Heart left ventricle (tissue), 16 donors: ENCODE measurements around the gene COMMD7. TPM values are rescaled to one million over a fixed set of nuclear protein-coding genes. Genes with fewer than 3 reads are reported as not detected.

Experiments used
- ATAC-seq, 4 donors: fragments of 200-7000 bp; cut with Tn5 transposase; one replicate each; pipeline ENCODE4 v1.9.1; 2020 to 2022; ENCODE audit warnings: moderate library complexity in 4 of 4, mild to moderate bottlenecking in 3 of 4, moderate number of reproducible peaks in 1 of 4
- DNase-seq, 5 donors: peaks; one replicate each; pipeline ENCODE4 v3.0.0-alpha.2; 2020
- H3K27ac ChIP-seq, 12 donors: fragments of 200-600 bp; sonication (generic) in 4 of 12; one replicate each; pipeline versions ENCODE4 v1.5.0 to v1.8.0; 2016 to 2022; ENCODE audit warnings: mild to moderate bottlenecking in 2 of 12
- H3K27me3 ChIP-seq, 9 donors: fragments of 200-600 bp; sonication (generic) in 2 of 9; one replicate each; pipeline versions ENCODE4 v1.5.1 to v1.8.0; 2016 to 2022; ENCODE audit warnings: mild to moderate bottlenecking in 3 of 9
- H3K36me3 ChIP-seq, 9 donors: fragments of 200-600 bp; sonication (generic) in 2 of 9; one replicate each; pipeline versions ENCODE4 v1.5.0 to v1.8.0; 2018 to 2022; ENCODE audit warnings: mild to moderate bottlenecking in 2 of 9
- H3K4me1 ChIP-seq, 12 donors: fragments of 200-600 bp; sonication (generic) in 4 of 12; one replicate each; pipeline versions ENCODE4 v1.5.0 to v1.8.0; 2016 to 2022; ENCODE audit warnings: mild to moderate bottlenecking in 3 of 12
- H3K4me3 ChIP-seq, 12 donors: fragments of 200-600 bp; sonication (generic) in 4 of 12; one replicate each; pipeline versions ENCODE4 v1.5.0 to v1.8.0; 2017 to 2022; ENCODE audit warnings: mild to moderate bottlenecking in 9 of 12, moderate library complexity in 4 of 12
- H3K9me3 ChIP-seq, 12 donors: fragments of 200-600 bp; sonication (generic) in 4 of 12; one replicate each; pipeline versions ENCODE4 v1.5.0 to v1.8.0; 2016 to 2022; ENCODE audit warnings: mild to moderate bottlenecking in 1 of 12
- POLR2A ChIP-seq, 2 donors: fragments of 450-650 bp; IDR thresholded peaks; one replicate each; pipeline ENCODE4 v1.6.1; 2017; ENCODE audit warnings: antibody characterized with exemption in 2 of 2, mild to moderate bottlenecking in 2 of 2, moderate library complexity in 2 of 2
- WGBS, 4 donors: extraction: QIAGEN DNeasy Blood & Tissue Kit in 2 of 4; methylation state at CpG; one replicate each; pipeline versions ENCODE4 v1.1.5 to v1.1.7; 2013 to 2018; 5-methylcytosine and 5-hydroxymethylcytosine counted together
- intact Hi-C, 10 donors: fragments of 100-400 bp; cut with DNase I; formaldehyde crosslinking; loops; one replicate each; pipeline versions ENCODE4 v1.11.1 to v1.14.2; 2022
- polyA plus RNA-seq, 2 donors: library from polyadenylated mRNA; stranded (reverse); fragments of 200-250 nt; gene quantifications; one replicate each; pipeline ENCODE4 v1.2.3, GENCODE V29; 2013
- total RNA-seq, 9 donors: library from RNA; depleted of rRNA in 2 of 9; stranded (reverse); fragments of >200 nt in 2 of 9; fragmentation: NEBNext Ultra II Directional in 3 of 9; extraction: Animal tissue kit (Norgen Biotek cat#: 25700) in 3 of 9; gene quantifications; one replicate each; pipeline versions ENCODE4 v1.1.0 to v1.2.4, GENCODE V29; 2016 to 2023
- TF ChIP-seq, protein P1 (sequence below), 12 donors: fragments of 200-600 bp; sonication (generic) in 4 of 12; IDR thresholded peaks; one replicate each; pipeline versions ENCODE4 v1.5.0 to v1.8.0; 2018 to 2022; ENCODE audit warnings: antibody characterized with exemption in 12 of 12, mild to moderate bottlenecking in 5 of 12
- donor health status: ischemic (EF 13 %, LVEDD 7.1; RV severe dilation, severe dysfunction).
- donor health status: healthy with polysubstance abuse.
- donor health status: DM: no; HTN: yes; CAD: no.
- donor health status: DM: no; HTN: no; CAD: no.
- donor health status: ischemic (EF 25% LVEDD 6.9; RV normal size, moderate dysfunction).
- donor health status: ischemic (EF 25% LVEDD 5.7; RV mildly dilated, moderate dysfunction).
- donor health status: healthy.
- donor health status: DM: yes; HTN: yes; CAD: no.
- donor health status: ischemic (EF 35%, LVEDD 5.7; RV mildly dilated, moderate dysfunction).
- donor health status: nonischemic (EF 11% LVEDD 7.7; RV severe dilation, severe dysfunction).
- donor health status: DM: yes; HTN: yes; CAD: no.
- donor health status: PGD.
- donor health status: ischemic (EF 29% LVEDD 5.4; RV normal size, mild dysfunction).
- donor health status: nonischemic (EF 23%, LVEDD 6.1; RV moderate dilation, normal function).

Gene COMMD7
- total and polyA plus RNA-seq, 11 donors: 30.3 to 72.4 (median 43.7) TPM

DNA sequence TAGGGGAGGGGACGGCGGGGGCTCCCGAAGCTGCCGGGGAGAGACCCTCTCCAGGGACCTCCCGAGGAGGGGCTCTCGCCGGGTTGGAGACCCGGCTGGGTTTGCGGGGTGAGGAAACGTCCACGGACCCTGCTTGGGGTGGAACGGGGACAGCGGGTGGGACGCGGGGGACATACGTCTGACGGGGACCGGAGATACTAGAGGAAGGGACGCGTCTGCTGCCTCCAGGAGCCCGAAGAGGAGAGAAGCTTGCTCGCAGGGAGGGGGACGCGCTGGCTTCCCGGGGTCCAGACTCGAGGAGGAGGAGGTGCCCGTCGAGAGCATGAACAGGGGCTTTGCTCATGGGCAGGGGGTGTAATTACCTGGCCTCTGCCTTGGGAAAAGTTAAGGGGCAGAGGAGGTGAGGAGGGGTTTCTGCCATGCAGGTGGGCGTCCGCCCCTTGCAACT is 19.5 kb upstream of the COMMD7 start:
- peaks cover 0 to 26% (median 13%) of the 10 kb centered on the region in 12 donors for H3K4me1 ChIP-seq
- intact Hi-C loops: loop anchor here in 3 of 10 donors (5.0 kb wide), 2 partner anchors 85 to 90 kb away; partner anchors contain the start of gene C20orf203 (in 1 of the 3)
- no peaks in the 10 kb centered on the region for H3K36me3 ChIP-seq
- DNase-seq (peak in 2 of 5 donors; percentile 26 to 65), ATAC-seq (peak in 3 of 4 donors; percentile 5 to 44 (median 7))
- H3K4me3 ChIP-seq: peak overlapping the region; percentile 59 to 99 (median 84)
- H3K27me3 ChIP-seq: no peaks in the 10 kb centered on the region
- H3K27ac ChIP-seq: peak overlapping the region in 3 of 12 donors; percentile 45 to 67 (median 55)
- WGBS, 4 donors: 0 to 1% (median 1%) methylated on average over 23 to 30 of the region's 30 CpGs
- no peaks in the 10 kb centered on the region for H3K9me3 ChIP-seq
- TF ChIP-seq, protein P1, sequence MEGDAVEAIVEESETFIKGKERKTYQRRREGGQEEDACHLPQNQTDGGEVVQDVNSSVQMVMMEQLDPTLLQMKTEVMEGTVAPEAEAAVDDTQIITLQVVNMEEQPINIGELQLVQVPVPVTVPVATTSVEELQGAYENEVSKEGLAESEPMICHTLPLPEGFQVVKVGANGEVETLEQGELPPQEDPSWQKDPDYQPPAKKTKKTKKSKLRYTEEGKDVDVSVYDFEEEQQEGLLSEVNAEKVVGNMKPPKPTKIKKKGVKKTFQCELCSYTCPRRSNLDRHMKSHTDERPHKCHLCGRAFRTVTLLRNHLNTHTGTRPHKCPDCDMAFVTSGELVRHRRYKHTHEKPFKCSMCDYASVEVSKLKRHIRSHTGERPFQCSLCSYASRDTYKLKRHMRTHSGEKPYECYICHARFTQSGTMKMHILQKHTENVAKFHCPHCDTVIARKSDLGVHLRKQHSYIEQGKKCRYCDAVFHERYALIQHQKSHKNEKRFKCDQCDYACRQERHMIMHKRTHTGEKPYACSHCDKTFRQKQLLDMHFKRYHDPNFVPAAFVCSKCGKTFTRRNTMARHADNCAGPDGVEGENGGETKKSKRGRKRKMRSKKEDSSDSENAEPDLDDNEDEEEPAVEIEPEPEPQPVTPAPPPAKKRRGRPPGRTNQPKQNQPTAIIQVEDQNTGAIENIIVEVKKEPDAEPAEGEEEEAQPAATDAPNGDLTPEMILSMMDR (IDR thresholded peaks at IDR 0.05): no peak
- TF ChIP-seq POLR2A (IDR thresholded peaks at IDR 0.05): no peak

DNA sequence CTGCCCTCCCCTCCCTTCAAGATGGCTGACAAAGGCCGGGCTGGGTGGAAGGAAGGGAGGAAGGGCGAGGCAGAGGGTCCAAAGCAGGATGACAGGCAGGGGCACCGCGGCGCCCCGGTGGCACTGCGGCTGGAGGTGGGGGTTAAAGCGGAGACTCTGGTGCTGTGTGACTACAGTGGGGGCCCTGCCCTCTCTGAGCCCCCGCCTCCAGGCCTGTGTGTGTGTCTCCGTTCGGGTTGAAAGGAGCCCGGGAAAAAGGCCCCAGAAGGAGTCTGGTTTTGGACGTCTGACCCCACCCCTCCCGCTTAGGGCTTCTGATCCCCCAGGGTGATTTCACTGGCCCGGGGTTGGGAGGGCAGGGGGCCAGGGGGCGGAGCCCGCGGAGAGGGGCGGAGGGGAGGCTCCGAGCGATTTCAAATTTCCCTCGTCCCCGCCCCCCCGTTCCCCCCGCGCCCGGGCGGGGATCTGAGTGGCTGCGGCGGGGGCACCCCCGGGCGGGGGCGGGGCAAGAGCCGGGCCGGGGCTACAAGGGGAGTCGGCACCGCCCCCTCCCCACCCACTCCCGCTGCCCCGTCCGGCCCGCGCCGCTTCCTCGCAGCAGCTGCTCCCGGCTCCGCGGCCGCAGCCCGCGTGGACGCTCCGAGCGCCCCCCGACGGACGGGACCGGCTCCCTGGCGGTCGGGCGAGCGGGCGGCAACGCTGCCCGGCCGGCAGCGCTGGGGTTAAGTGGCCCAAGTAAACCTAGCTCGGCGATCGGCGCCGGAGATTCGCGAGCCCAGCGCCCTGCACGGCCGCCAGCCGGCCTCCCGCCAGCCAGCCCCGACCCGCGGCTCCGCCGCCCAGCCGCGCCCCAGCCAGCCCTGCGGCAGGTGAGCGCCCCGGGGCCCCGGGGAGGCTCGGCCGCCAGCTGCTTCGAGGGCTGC is 18.8 kb upstream of the COMMD7 start, which contains the start of gene DNMT3B:
TSS of gene DNMT3B (plus strand) at position 555 of the 923 bp plus-strand sequence. CDS start 17,939 bp downstream, outside the sequence.
- ATAC-seq (peak; percentile 27 to 95 (median 92)), DNase-seq (peak; percentile 79 to 90 (median 84))
- Histone ChIP-seq H3K36me3 (no peaks in the 10 kb centered on the region), H3K27ac (peak within 1 kb of the TSS in 3 of 12 donors; percentile 45 to 67 (median 55)), H3K4me3 (peak within 1 kb of the TSS; percentile 59 to 99 (median 84)), H3K9me3 (no peaks in the 10 kb centered on the region), H3K27me3 (no peaks in the 10 kb centered on the region), H3K4me1 (peaks cover 0 to 26% (median 13%) of the 10 kb centered on the region in 12 donors)
- peak in 1 of 2 donors; percentile 23 for TF ChIP-seq POLR2A (IDR thresholded peaks at IDR 0.05)
- TF ChIP-seq, protein P1 (IDR thresholded peaks at IDR 0.05): peak in 7 of 12 donors; percentile 9 to 49 (median 29)
- intact Hi-C loops: loop anchor here in 3 of 10 donors (5.0 kb wide), 2 partner anchors 85 to 90 kb away; partner anchors contain the start of gene C20orf203 (in 1 of the 3)
- WGBS, 4 donors: 1 to 3% (median 1%) methylated on average over 16 to 92 of the region's 92 CpGs

DNA sequence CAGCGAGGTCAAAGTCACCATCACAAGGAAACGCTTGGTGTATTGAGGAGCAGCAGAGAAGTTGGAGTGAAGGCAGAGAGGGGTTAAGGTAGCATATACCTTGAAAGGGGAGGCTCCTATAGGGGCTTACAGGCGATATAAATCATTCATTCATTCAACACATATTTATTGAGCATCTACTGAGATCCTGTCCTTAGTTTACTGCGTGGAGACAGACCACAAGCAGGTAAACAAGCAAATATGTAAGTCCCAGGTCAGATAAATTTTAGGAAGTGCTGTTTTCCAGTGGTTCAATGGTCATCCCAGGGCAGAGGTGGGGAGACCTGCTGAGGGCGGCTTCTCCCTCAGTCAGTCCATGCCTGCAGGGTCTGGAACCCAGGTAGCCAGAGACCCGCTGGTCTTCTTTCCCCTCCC is 18.2 kb upstream of the COMMD7 start:
- no peak overlapping the region for H3K27ac ChIP-seq
- intact Hi-C loops: loop anchor here in 3 of 10 donors (5.0 kb wide), 2 partner anchors 84 to 89 kb away; partner anchors contain the start of gene C20orf203 (in 1 of the 3)
- 40 to 55% (median 42%) methylated on average over 5 to 6 of the region's 6 CpGs for WGBS, 4 donors

More for the DNA sequence above, 18.2 kb upstream of the COMMD7 start:
- TF ChIP-seq POLR2A (IDR thresholded peaks at IDR 0.05): no peak
- TF ChIP-seq, protein P1 (IDR thresholded peaks at IDR 0.05): no peak
- no peak for ATAC-seq
- H3K27me3 ChIP-seq: no peaks in the 10 kb centered on the region
- H3K36me3 ChIP-seq: no peaks in the 10 kb centered on the region
- H3K9me3 ChIP-seq: no peaks in the 10 kb centered on the region
- peak overlapping the region; percentile 59 to 99 (median 84) for H3K4me3 ChIP-seq
- peaks cover 0 to 26% (median 13%) of the 10 kb centered on the region in 12 donors for H3K4me1 ChIP-seq
- DNase-seq: no peak
